GM12878 (cell line): ENCODE data around the gene MMP13. TPM values are rescaled to one million over a fixed set of nuclear protein-coding genes. Genes with fewer than 3 reads are reported as not detected.

Source experiments
- ATAC-seq: fragments of 200-7000 bp; cut with Tn5 transposase; 3 replicates; pipeline ENCODE4 v1.9.1; 2020; ENCODE audit warnings: mild to moderate bottlenecking, moderate library complexity
- BruUV-seq: library from RNA; stranded (reverse); fragments of 400-500 nt; replicated peaks from 2 replicates; lab custom pipeline; 2021; lab: Mats Ljungman, UMichigan
- CTCF ChIA-PET: fragments of 300-600 bp; sonication (Branson Sonifier 250); formaldehyde crosslinking; extraction: SDS; loops from one replicate; lab custom pipeline; 2021; ENCODE audit warnings: inconsistent platforms; lab: Yijun Ruan, JAX
- POLR2A ChIA-PET: fragments of 350-600 bp; formaldehyde crosslinking; extraction: SDS; loops from one replicate; lab custom pipeline; 2021; ENCODE audit warnings: inconsistent platforms; lab: Charles Lee
- RAD21 ChIA-PET: fragments of 300-600 bp; sonication (Branson Sonifier 250); formaldehyde crosslinking; loops from one replicate; lab custom pipeline; 2023; ENCODE audit warnings: antibody characterized with exemption; ENCODE audit not compliant: unreplicated experiment; lab: Charles Lee
- SMC1A ChIA-PET: fragments of 300-600 bp; sonication (Branson Sonifier 250); formaldehyde crosslinking; loops from one replicate; lab custom pipeline; 2023; ENCODE audit not compliant: unreplicated experiment, uncharacterized antibody; lab: Charles Lee
- DNase-seq: peaks from one replicate; pipeline ENCODE4 v3.0.0-alpha.2; 2011; ENCODE audit warnings: low read depth, low spot score
- FAIRE-seq: peaks from 3 replicates; lab custom pipeline; 2011; peaks lifted over from hg19 to GRCh38; lab: Jason Lieb, UNC
- H2AFZ ChIP-seq: 2 replicates; pipeline ENCODE4 v1.6.0; 2011; ENCODE audit warnings: low read depth, low read length, control low read depth; ENCODE audit not compliant: control insufficient read depth
- H3K27ac ChIP-seq: 2 replicates; pipeline ENCODE4 v1.5.1; 2011; ENCODE audit warnings: control low read depth; ENCODE audit not compliant: control insufficient read depth, insufficient read depth
- H3K27me3 ChIP-seq, 2 experiments: replicated peaks in 1 of 2; 2 replicates each; pipeline versions ENCODE4 v1.6.0 to v1.6.1; 2011; ENCODE audit warnings: low read length in 1 of 2; ENCODE audit not compliant: control insufficient read depth in 2 of 2, insufficient read depth in 2 of 2
- H3K36me3 ChIP-seq, 2 experiments: 2 replicates each; pipeline ENCODE4 v1.5.1; 2011; ENCODE audit warnings: low read length in 1 of 2; ENCODE audit not compliant: control insufficient read depth in 2 of 2, insufficient read depth in 2 of 2
- H3K4me1 ChIP-seq: 2 replicates; pipeline ENCODE4 v1.6.1; 2011; ENCODE audit warnings: mild to moderate bottlenecking, low read length, moderate library complexity, mixed read lengths; ENCODE audit not compliant: control insufficient read depth, insufficient read depth
- H3K4me2 ChIP-seq: 2 replicates; pipeline ENCODE4 v1.6.0; 2011; ENCODE audit warnings: control low read depth; ENCODE audit not compliant: control insufficient read depth, insufficient read depth
- H3K4me3 ChIP-seq: fragments of 200-600 bp; sonication (generic); 2 replicates; pipeline ENCODE4 v1.5.1; 2016
- H3K79me2 ChIP-seq: 2 replicates; pipeline ENCODE4 v1.6.0; 2011; ENCODE audit warnings: low read length; ENCODE audit not compliant: control insufficient read depth, insufficient read depth
- H3K9ac ChIP-seq: 2 replicates; pipeline ENCODE4 v1.8.0; 2011; ENCODE audit warnings: low read length, control low read depth, mixed read lengths; ENCODE audit not compliant: control insufficient read depth, insufficient read depth
- H3K9me3 ChIP-seq: replicated peaks from 3 replicates; pipeline ENCODE4 v1.5.1; 2011; ENCODE audit warnings: mild to moderate bottlenecking, low read length; ENCODE audit not compliant: control insufficient read depth, insufficient read depth
- H4K20me1 ChIP-seq: 2 replicates; pipeline ENCODE4 v1.6.0; 2011; ENCODE audit not compliant: control insufficient read depth, insufficient read depth
- CBX5 ChIP-seq: sonication (generic); IDR thresholded peaks from 2 replicates; pipeline ENCODE4 v1.6.1; 2016; ENCODE audit warnings: low read depth, moderate library complexity, mild to moderate bottlenecking, inconsistent platforms
- GABPA ChIP-seq: IDR thresholded peaks from 2 replicates; pipeline ENCODE4 v1.6.1; 2014; ENCODE audit warnings: antibody characterized with exemption, low read depth, mild to moderate bottlenecking, inconsistent platforms
- MEF2B ChIP-seq: fragments of 450-650 bp; IDR thresholded peaks from 2 replicates; pipeline ENCODE4 v1.6.1; 2018; ENCODE audit warnings: mild to moderate bottlenecking, moderate library complexity; ENCODE audit not compliant: partially characterized antibody, poor library complexity, severe bottlenecking
- NR2F1 ChIP-seq: fragments of 450-650 bp; conservative IDR thresholded peaks from 2 replicates; pipeline ENCODE4 v1.6.1; 2017; ENCODE audit warnings: mild to moderate bottlenecking
- RB1 ChIP-seq: fragments of 450-650 bp; formaldehyde crosslinking; IDR thresholded peaks from 2 replicates; pipeline ENCODE4 v1.6.1; 2017; ENCODE audit warnings: mild to moderate bottlenecking, borderline replicate concordance
- RCOR1 ChIP-seq: conservative IDR thresholded peaks from 2 replicates; pipeline ENCODE4 v1.6.1; 2012; ENCODE audit warnings: low read depth, low read length, improper control_type of control experiment
- SREBF1 ChIP-seq: IDR thresholded peaks from 2 replicates; pipeline ENCODE4 v1.6.1; 2012; ENCODE audit warnings: mild to moderate bottlenecking, low read length
- TCF3 ChIP-seq: IDR thresholded peaks from 2 replicates; pipeline ENCODE4 v1.6.1; 2012; ENCODE audit warnings: low read depth, mild to moderate bottlenecking, low read length, borderline replicate concordance; ENCODE audit not compliant: insufficient read depth
- ZBED1 ChIP-seq: IDR thresholded peaks from 2 replicates; pipeline ENCODE4 v1.6.1; 2016; ENCODE audit warnings: borderline replicate concordance
- ZNF384 ChIP-seq: IDR thresholded peaks from 2 replicates; pipeline ENCODE4 v1.6.1; 2012; ENCODE audit warnings: low read depth, mild to moderate bottlenecking, low read length, improper control_type of control experiment, borderline replicate concordance
- in situ Hi-C: fragments of 300-500 bp; cut with MboI; formaldehyde crosslinking; loops from 9 replicates; pipeline ENCODE4 v1.14.3; 2018; ENCODE audit warnings: mixed read lengths
- intact Hi-C: fragments of 100-400 bp; cut with micrococcal nuclease; formaldehyde crosslinking; loops from one replicate; pipeline ENCODE4 v1.14.2; 2022; ENCODE audit not compliant: unreplicated experiment
- polyA plus RNA-seq, 11 experiments: library from polyadenylated mRNA; depleted of rRNA in 4 of 11; unstranded in 6 of 11; stranded (reverse) in 5 of 11; fragments of >200 nt; fragmentation: Nextera tagmentation in 4 of 11; fragmentation: Illumina TruSeq in 1 of 11; extraction: Ambion mirVana in 4 of 11; extraction: Trizol in 1 of 11; gene quantifications; 1 replicate in 1 of 11; 2 replicates in 10 of 11; pipeline versions ENCODE4 v1.2.1 to v1.2.3, GENCODE V29; 2011 to 2016; ENCODE audit warnings: inconsistent platforms in 2 of 11, missing spikeins in 2 of 11, low read depth in 1 of 11
- total RNA-seq, 4 experiments: library from RNA; depleted of rRNA in 3 of 4; stranded (reverse); fragments of >200 nt in 3 of 4; fragmentation: Illumina TruSeq in 1 of 4; extraction: Trizol in 1 of 4; gene quantifications; 2 replicates each; pipeline versions ENCODE4 v1.2.1 to v1.2.3, GENCODE V29; 2013 to 2021
- TF ChIP-seq, protein P1 (sequence below): fragments of 150-350 bp; IDR thresholded peaks from 2 replicates; pipeline ENCODE4 v1.6.1; 2014; ENCODE audit warnings: mild to moderate bottlenecking, low read depth, low read length
- TF ChIP-seq, protein P2 (sequence below): fragments of 450-650 bp; formaldehyde crosslinking; IDR thresholded peaks from 2 replicates; pipeline ENCODE4 v1.5.0; 2022; ENCODE audit warnings: mild to moderate bottlenecking, missing genetic modification characterization

MMP13 gene
- total and polyA plus RNA-seq, 10 of the 15 experiments (the other 5 are each of a cell fraction or from before 2014, with no cell fraction given), result 0.05 TPM; not detected in 9

DNA sequence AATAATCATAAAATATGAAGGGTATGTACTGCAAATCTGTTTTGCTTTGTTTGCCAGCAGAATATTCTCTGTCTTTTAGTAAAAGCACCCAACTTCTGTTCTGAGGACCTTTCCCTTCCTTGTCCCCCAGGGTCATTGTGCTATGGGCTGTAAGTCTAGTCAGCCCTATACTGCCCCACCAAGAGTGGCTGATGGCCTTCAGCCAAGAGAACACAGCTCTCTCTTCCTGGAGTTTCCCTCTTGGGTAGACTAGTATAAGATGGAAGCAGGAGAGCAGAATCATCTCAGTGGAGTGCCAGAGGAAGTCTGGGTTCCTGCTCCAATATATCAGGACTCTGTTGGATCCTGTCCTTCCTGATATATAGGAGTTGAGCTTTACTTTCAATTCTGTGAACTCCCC lies 29.0 kb downstream of the MMP13 start:
- DNase-seq (no peak), FAIRE-seq (no peak), ATAC-seq (no peak)
- H3K79me2 ChIP-seq, result no peaks in the 10 kb centered on the region
- ChIA-PET POLR2A (interaction anchor here (2.2 to 2.3 kb wide), 2 partner anchors 10 to 12 kb away, joined by 8 to 10 read pairs; no protein-coding TSS in a partner anchor), SMC1A (interaction anchor here (0.8 to 4.3 kb wide), 5 partner anchors 9 to 15 kb away, joined by 3 to 29 read pairs (median 7); no protein-coding TSS in a partner anchor), RAD21 (interaction anchor here (0.6 to 1.2 kb wide), 2 partner anchors 14 to 45 kb away, joined by 3 to 4 read pairs; no protein-coding TSS in a partner anchor), CTCF (interaction anchor here (0.8 to 3.5 kb wide), 5 partner anchors 9 to 15 kb away, joined by 3 to 38 read pairs (median 4); no protein-coding TSS in a partner anchor)
- no peaks in the 10 kb centered on the region for H3K4me1 ChIP-seq
- no peak overlapping the region for H3K9ac ChIP-seq
- intact Hi-C loops, result no loop called here
- peaks cover 0 to 3% of the 10 kb centered on the region in 2 experiments; a peak in 2 of 4 replicates for H3K27me3 ChIP-seq
- H3K27ac ChIP-seq, result no peak overlapping the region
- no peak overlapping the region for H3K4me2 ChIP-seq
- no peaks in the 10 kb centered on the region for H3K9me3 ChIP-seq
- no peaks in the 10 kb centered on the region for H4K20me1 ChIP-seq
- in situ Hi-C loops, result no loop called here
- no peak overlapping the region for H3K4me3 ChIP-seq
- H3K36me3 ChIP-seq, result no peaks in the 10 kb centered on the region
- no TSS peak for BruUV-seq
- no peak overlapping the region for H2AFZ ChIP-seq
- TF ChIP-seq GABPA (no peak), TCF3 (no peak), ZNF384 (no peak), SREBF1 (no peak), ZBED1 (no peak), MEF2B (no peak), NR2F1 (no peak), RB1 (no peak), RCOR1 (no peak), CBX5 (no peak)
- TF ChIP-seq, protein P1, sequence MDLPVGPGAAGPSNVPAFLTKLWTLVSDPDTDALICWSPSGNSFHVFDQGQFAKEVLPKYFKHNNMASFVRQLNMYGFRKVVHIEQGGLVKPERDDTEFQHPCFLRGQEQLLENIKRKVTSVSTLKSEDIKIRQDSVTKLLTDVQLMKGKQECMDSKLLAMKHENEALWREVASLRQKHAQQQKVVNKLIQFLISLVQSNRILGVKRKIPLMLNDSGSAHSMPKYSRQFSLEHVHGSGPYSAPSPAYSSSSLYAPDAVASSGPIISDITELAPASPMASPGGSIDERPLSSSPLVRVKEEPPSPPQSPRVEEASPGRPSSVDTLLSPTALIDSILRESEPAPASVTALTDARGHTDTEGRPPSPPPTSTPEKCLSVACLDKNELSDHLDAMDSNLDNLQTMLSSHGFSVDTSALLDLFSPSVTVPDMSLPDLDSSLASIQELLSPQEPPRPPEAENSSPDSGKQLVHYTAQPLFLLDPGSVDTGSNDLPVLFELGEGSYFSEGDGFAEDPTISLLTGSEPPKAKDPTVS, result no peak
- TF ChIP-seq, protein P2, sequence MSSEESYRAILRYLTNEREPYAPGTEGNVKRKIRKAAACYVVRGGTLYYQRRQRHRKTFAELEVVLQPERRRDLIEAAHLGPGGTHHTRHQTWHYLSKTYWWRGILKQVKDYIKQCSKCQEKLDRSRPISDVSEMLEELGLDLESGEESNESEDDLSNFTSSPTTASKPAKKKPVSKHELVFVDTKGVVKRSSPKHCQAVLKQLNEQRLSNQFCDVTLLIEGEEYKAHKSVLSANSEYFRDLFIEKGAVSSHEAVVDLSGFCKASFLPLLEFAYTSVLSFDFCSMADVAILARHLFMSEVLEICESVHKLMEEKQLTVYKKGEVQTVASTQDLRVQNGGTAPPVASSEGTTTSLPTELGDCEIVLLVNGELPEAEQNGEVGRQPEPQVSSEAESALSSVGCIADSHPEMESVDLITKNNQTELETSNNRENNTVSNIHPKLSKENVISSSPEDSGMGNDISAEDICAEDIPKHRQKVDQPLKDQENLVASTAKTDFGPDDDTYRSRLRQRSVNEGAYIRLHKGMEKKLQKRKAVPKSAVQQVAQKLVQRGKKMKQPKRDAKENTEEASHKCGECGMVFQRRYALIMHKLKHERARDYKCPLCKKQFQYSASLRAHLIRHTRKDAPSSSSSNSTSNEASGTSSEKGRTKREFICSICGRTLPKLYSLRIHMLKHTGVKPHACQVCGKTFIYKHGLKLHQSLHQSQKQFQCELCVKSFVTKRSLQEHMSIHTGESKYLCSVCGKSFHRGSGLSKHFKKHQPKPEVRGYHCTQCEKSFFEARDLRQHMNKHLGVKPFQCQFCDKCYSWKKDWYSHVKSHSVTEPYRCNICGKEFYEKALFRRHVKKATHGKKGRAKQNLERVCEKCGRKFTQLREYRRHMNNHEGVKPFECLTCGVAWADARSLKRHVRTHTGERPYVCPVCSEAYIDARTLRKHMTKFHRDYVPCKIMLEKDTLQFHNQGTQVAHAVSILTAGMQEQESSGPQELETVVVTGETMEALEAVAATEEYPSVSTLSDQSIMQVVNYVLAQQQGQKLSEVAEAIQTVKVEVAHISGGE (CRISPR knock-in tag), result no peak
